Choroid plexus epithelial cell (primary cell): Measurements from ENCODE around the gene PLAAT2.
"Not testable (repeated sequence)": the region's sequence is repeated elsewhere in the genome, so short reads cannot be mapped to it uniquely, and the experiment has no call there.

Experiments
- DNase-seq: peaks from one replicate; pipeline ENCODE4 v3.0.0-alpha.2; 2010; ENCODE audit warnings: low read depth
- H3K4me3 ChIP-seq: 2 replicates; pipeline ENCODE4 v1.5.1; 2011; ENCODE audit warnings: low read depth, mild to moderate bottlenecking, control low read depth, low read length, moderate library complexity
- CTCF ChIP-seq: conservative IDR thresholded peaks from 2 replicates; pipeline ENCODE4 v1.5.1; 2011; ENCODE audit warnings: low read depth, mild to moderate bottlenecking, control low read depth, inconsistent platforms, low read length, moderate library complexity

The PLAAT2 gene

GRCh38 chr11:63608353-63609345 is 45.5 kb upstream of the PLAAT2 start:
- DNase-seq, result peak; percentile 95
- no peak overlapping the region for H3K4me3 ChIP-seq
- TF ChIP-seq CTCF, result no peak

DNA sequence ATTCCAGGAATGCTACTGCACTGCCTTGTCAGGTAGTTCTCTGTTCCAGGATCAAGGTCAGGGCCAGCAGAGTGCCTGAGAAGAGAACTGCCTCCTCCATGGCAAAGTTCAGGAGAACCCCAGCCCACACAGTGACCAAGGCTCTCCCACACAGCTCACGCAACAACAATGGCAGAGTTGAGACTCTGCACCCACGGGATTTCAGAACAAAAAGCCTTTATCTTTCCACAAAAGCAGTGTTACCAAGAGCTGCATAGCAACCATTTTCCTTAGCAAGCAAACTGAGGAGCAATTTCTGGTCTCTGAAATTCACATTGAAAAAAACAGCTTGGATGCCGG is 40.0 kb upstream of the PLAAT2 start:
- no peak for TF ChIP-seq CTCF
- H3K4me3 ChIP-seq, result no peak overlapping the region
- peak; percentile 40 for DNase-seq

GRCh38 chr11:63602290-63603179 is 39.4 kb upstream of the PLAAT2 start:
- peak; percentile 86 for DNase-seq
- H3K4me3 ChIP-seq, result not testable (repeated sequence)

DNA sequence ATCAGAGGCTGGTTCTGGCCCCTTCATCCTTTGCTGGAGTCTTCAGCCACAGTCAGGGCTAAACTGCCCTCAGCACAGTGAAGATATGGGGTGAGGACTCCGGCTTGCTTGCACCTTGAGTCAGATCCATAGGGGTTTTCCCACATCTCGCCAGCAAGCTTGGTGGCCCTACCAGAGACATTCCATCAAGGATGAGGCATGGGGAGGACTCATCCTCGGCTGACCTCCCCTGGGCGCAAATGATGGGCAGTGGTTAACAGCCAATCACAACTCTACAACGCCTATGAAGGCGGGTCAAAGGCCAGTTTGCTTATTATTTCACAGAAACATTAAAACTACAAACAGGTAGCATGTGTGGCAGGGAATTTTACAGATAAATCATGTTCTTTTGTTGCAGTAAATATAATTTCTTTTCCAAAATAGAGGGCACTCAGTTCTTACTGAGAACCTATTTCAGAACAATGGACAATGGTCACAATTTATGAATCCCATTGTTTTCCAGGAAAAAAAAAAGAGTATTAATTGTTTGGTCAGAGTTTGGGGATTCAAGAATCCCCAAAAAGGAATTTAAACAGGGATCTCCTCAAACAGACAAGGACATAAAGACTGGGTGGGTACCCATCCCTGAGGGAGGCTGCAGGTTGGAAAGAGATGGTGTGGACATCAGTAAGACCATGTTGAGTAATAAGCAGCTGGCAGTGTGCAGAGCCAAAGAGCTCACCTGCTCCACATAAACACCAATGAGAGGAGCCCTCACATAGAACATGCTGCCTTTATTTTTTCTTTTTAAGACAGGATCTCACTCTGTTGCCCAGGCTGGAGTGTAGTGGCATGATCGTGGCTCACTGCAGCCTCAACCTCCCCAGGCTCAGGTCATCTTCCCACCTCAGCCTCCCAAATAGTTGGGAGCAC is 36.3 kb upstream of the PLAAT2 start:
- H3K4me3 ChIP-seq, result no peak overlapping the region
- TF ChIP-seq CTCF, result no peak
- DNase-seq, result peak; percentile 76

DNA sequence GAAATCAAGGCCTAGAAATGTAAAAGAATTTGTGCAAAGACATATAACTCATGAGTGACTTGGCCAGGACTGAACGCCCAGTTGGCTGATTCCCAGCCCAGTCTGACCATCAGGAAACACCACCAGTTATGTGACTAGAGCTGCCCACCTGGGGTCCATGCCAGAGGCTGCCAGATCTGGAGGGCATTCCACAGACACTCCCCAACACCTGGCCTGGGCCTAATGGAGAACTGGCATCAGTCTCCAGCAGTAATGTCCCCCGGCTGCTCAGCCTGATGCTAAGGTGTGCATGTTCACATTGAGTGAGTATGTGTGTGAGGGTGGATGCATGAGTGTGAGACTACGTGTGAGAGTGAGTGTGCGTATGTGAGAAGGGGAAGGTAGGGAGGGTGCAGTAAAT is 35.4 kb upstream of the PLAAT2 start:
- no peak for DNase-seq
- TF ChIP-seq CTCF, result no peak

DNA sequence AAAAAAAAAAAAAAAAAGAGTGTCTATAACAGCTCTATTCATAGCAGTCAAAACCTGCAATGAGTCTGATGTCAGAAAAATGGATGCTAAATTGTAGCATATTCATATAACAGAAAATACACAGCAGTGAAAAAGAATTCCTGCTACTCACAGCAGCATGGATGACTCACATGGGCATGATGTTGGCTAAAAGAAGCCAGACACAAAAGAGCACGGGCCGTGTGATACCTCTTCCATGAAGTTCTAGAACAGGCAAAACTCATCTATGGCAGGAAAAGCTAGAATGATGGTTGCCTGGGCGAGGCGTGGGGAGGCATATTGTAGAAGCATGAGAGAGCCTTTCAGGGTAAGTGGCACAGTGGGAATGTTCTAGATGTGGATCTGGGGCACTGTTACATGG is 32.1 kb upstream of the PLAAT2 start:
- no peak for TF ChIP-seq CTCF
- H3K4me3 ChIP-seq, result no peak overlapping the region
- peak; percentile 71 for DNase-seq

More for the DNA sequence above, 35.4 kb upstream of the PLAAT2 start:
- no peak overlapping the region for H3K4me3 ChIP-seq

GRCh38 chr11:63592975-63593395 is 29.8 kb upstream of the PLAAT2 start:
- peak; percentile 94 for TF ChIP-seq CTCF
- DNase-seq, result peak; percentile 77

More at GRCh38 chr11:63592975-63593395, 29.8 kb upstream of the PLAAT2 start:
- no peak overlapping the region for H3K4me3 ChIP-seq
